Measurements from ENCODE around the gene AAMP.
A peak's percentile ranks its signal among the peaks of the same experiment; 100 is the strongest.
"Not testable (repeated sequence)": the region's sequence is repeated elsewhere in the genome, so short reads cannot be mapped to it uniquely, and the experiment has no call there.

AAMP gene

DNA sequence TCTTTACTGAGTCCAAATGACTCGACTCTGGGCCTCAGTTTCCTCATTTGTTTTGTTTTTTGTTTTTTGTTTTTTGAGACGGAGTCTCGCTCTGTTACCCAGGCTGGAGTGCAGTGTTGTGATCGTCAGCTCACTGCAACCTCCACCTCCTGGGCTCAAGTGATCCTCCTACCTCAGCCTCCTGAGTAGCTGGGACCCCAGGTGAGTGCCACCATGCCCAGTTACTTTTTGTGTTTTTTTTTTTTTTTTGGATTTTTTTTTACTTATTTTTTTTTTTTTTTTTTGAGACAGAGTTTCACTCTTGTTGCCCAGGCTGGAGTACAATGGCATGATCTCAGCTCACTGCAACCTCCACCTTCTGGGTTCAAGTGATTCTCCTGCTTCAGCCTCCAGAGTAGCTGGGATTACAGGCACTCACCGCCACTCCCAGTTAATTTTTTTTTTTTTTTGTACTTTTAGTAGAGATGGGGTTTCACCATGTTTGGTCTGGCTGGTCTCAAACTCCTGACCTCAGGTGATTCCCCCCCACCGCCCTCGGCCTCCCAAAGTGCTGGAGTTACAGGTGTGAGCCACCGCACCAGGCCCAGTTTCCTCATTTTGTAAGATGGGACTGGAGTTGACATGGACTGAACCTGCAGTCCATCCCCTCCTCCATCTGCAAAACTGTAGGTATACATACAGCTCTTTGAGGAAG is 3.4 kb upstream of the AAMP start:
- POLR2A ChIA-PET: interaction anchor here (0.7 to 4.3 kb wide), 3 partner anchors 13 to 181 kb away, joined by 4 to 29 read pairs (median 14); no protein-coding TSS in a partner anchor
- peaks cover 7 to 59% of the 10 kb centered on the region in 2 experiments; a peak in 2 of 3 replicates for H3K36me3 ChIP-seq (ENCODE audit: control insufficient read depth in 2 of 2, insufficient read depth in 1 of 2, low read length in 2 of 2)

GRCh38 chr2:218272531-218273212 is 2.7 kb upstream of the AAMP start:
- H3K36me3 ChIP-seq (ENCODE audit: control insufficient read depth in 2 of 2, insufficient read depth in 1 of 2, low read length in 2 of 2): peaks cover 7 to 55% of the 10 kb centered on the region in 2 experiments; a peak in 2 of 3 replicates
- H3K4me3 ChIP-seq (ENCODE audit: low read depth, low read length): no peak overlapping the region
- CTCF ChIA-PET: interaction anchor here (0.5 to 7.3 kb wide), 31 partner anchors 10 to 882 kb away, joined by 3 to 89 read pairs (median 4); partner anchors contain the start of genes CATIP and TMBIM1
- POLR2A ChIA-PET: interaction anchor here (0.7 to 4.3 kb wide), 4 partner anchors 14 to 182 kb away, joined by 3 to 29 read pairs (median 9); no protein-coding TSS in a partner anchor
- no peak overlapping the region for H3K27ac ChIP-seq (ENCODE audit: extremely low read depth, low read depth, low read length)
- H3K4me1 ChIP-seq (ENCODE audit: control insufficient read depth, insufficient read depth, low read length): peaks cover 3% of the 10 kb centered on the region; the same call in 1 of the 2 replicates
- H3K9me3 ChIP-seq (ENCODE audit: control insufficient read depth, insufficient read depth, low read depth, low read length): no peaks in the 10 kb centered on the region
- TF ChIP-seq, protein P1, sequence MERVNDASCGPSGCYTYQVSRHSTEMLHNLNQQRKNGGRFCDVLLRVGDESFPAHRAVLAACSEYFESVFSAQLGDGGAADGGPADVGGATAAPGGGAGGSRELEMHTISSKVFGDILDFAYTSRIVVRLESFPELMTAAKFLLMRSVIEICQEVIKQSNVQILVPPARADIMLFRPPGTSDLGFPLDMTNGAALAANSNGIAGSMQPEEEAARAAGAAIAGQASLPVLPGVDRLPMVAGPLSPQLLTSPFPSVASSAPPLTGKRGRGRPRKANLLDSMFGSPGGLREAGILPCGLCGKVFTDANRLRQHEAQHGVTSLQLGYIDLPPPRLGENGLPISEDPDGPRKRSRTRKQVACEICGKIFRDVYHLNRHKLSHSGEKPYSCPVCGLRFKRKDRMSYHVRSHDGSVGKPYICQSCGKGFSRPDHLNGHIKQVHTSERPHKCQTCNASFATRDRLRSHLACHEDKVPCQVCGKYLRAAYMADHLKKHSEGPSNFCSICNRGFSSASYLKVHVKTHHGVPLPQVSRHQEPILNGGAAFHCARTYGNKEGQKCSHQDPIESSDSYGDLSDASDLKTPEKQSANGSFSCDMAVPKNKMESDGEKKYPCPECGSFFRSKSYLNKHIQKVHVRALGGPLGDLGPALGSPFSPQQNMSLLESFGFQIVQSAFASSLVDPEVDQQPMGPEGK (tag by site-specific recombination; IDR thresholded peaks at IDR 0.05): peak; percentile 78
- TF ChIP-seq, protein P2, sequence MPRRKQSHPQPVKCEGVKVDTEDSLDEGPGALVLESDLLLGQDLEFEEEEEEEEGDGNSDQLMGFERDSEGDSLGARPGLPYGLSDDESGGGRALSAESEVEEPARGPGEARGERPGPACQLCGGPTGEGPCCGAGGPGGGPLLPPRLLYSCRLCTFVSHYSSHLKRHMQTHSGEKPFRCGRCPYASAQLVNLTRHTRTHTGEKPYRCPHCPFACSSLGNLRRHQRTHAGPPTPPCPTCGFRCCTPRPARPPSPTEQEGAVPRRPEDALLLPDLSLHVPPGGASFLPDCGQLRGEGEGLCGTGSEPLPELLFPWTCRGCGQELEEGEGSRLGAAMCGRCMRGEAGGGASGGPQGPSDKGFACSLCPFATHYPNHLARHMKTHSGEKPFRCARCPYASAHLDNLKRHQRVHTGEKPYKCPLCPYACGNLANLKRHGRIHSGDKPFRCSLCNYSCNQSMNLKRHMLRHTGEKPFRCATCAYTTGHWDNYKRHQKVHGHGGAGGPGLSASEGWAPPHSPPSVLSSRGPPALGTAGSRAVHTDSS (tag by site-specific recombination; IDR thresholded peaks at IDR 0.05): peak; percentile 55
- no peak for TF ChIP-seq ZNF707 (tag by site-specific recombination; IDR thresholded peaks at IDR 0.05)
- TF ChIP-seq, protein P3, sequence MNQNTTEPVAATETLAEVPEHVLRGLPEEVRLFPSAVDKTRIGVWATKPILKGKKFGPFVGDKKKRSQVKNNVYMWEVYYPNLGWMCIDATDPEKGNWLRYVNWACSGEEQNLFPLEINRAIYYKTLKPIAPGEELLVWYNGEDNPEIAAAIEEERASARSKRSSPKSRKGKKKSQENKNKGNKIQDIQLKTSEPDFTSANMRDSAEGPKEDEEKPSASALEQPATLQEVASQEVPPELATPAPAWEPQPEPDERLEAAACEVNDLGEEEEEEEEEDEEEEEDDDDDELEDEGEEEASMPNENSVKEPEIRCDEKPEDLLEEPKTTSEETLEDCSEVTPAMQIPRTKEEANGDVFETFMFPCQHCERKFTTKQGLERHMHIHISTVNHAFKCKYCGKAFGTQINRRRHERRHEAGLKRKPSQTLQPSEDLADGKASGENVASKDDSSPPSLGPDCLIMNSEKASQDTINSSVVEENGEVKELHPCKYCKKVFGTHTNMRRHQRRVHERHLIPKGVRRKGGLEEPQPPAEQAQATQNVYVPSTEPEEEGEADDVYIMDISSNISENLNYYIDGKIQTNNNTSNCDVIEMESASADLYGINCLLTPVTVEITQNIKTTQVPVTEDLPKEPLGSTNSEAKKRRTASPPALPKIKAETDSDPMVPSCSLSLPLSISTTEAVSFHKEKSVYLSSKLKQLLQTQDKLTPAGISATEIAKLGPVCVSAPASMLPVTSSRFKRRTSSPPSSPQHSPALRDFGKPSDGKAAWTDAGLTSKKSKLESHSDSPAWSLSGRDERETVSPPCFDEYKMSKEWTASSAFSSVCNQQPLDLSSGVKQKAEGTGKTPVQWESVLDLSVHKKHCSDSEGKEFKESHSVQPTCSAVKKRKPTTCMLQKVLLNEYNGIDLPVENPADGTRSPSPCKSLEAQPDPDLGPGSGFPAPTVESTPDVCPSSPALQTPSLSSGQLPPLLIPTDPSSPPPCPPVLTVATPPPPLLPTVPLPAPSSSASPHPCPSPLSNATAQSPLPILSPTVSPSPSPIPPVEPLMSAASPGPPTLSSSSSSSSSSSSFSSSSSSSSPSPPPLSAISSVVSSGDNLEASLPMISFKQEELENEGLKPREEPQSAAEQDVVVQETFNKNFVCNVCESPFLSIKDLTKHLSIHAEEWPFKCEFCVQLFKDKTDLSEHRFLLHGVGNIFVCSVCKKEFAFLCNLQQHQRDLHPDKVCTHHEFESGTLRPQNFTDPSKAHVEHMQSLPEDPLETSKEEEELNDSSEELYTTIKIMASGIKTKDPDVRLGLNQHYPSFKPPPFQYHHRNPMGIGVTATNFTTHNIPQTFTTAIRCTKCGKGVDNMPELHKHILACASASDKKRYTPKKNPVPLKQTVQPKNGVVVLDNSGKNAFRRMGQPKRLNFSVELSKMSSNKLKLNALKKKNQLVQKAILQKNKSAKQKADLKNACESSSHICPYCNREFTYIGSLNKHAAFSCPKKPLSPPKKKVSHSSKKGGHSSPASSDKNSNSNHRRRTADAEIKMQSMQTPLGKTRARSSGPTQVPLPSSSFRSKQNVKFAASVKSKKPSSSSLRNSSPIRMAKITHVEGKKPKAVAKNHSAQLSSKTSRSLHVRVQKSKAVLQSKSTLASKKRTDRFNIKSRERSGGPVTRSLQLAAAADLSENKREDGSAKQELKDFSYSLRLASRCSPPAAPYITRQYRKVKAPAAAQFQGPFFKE (tag by site-specific recombination; IDR thresholded peaks at IDR 0.05; ENCODE audit: borderline replicate concordance): no peak
- no peak for TF ChIP-seq ZBTB21 (tag by site-specific recombination; IDR thresholded peaks at IDR 0.05)
- TF ChIP-seq, protein P4, sequence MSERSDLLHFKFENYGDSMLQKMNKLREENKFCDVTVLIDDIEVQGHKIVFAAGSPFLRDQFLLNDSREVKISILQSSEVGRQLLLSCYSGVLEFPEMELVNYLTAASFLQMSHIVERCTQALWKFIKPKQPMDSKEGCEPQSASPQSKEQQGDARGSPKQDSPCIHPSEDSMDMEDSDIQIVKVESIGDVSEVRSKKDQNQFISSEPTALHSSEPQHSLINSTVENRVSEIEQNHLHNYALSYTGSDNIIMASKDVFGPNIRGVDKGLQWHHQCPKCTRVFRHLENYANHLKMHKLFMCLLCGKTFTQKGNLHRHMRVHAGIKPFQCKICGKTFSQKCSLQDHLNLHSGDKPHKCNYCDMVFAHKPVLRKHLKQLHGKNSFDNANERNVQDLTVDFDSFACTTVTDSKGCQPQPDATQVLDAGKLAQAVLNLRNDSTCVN (tag by site-specific recombination; optimal IDR thresholded peaks at IDR 0.05): no peak
- TF ChIP-seq, protein P5, sequence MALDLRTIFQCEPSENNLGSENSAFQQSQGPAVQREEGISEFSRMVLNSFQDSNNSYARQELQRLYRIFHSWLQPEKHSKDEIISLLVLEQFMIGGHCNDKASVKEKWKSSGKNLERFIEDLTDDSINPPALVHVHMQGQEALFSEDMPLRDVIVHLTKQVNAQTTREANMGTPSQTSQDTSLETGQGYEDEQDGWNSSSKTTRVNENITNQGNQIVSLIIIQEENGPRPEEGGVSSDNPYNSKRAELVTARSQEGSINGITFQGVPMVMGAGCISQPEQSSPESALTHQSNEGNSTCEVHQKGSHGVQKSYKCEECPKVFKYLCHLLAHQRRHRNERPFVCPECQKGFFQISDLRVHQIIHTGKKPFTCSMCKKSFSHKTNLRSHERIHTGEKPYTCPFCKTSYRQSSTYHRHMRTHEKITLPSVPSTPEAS (tag by site-specific recombination; IDR thresholded peaks at IDR 0.05): no peak
- TF ChIP-seq MZF1 (tag by site-specific recombination; IDR thresholded peaks at IDR 0.05; ENCODE audit: borderline replicate concordance): no peak
- peak; percentile 82 for TF ChIP-seq KLF9 (tag by site-specific recombination; IDR thresholded peaks at IDR 0.05; ENCODE audit: low read depth)
- 0 out of 2 replicates have a peak, but pooled peaks have one; percentile 28 for TF ChIP-seq ZBTB8A (tag by site-specific recombination; IDR thresholded peaks at IDR 0.05)
- no peak for TF ChIP-seq ZNF645 (tag by site-specific recombination; IDR thresholded peaks at IDR 0.05)
- no peak for TF ChIP-seq SETDB1 (IDR thresholded peaks at IDR 0.05; ENCODE audit: insufficient read length, low read length)
- peak; percentile 64; the same call in 1 of the 2 replicates for TF ChIP-seq ZBTB48 (tag by site-specific recombination; IDR thresholded peaks at IDR 0.05)
- TF ChIP-seq ZNF248 (tag by site-specific recombination; IDR thresholded peaks at IDR 0.05): no peak
- no peak for TF ChIP-seq ZNF529 (tag by site-specific recombination; IDR thresholded peaks at IDR 0.05; ENCODE audit: insufficient replicate concordance)

More for the DNA sequence above, 3.4 kb upstream of the AAMP start:
- not testable (repeated sequence) for H3K9me3 ChIP-seq (ENCODE audit: control insufficient read depth, insufficient read depth, low read depth, low read length); H3K4me1 ChIP-seq (ENCODE audit: control insufficient read depth, insufficient read depth, low read length); H3K4me3 ChIP-seq (ENCODE audit: low read depth, low read length); H3K27ac ChIP-seq (ENCODE audit: extremely low read depth, low read depth, low read length)
- TF ChIP-seq, protein P6, sequence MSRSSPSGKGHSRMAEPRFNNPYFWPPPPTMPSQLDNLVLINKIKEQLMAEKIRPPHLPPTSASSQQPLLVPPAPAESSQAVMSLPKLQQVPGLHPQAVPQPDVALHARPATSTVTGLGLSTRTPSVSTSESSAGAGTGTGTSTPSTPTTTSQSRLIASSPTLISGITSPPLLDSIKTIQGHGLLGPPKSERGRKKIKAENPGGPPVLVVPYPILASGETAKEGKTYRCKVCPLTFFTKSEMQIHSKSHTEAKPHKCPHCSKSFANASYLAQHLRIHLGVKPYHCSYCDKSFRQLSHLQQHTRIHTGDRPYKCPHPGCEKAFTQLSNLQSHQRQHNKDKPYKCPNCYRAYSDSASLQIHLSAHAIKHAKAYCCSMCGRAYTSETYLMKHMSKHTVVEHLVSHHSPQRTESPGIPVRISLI (tag by site-specific recombination; IDR thresholded peaks at IDR 0.05): peak; percentile 94
- CTCF ChIA-PET: interaction anchor here (0.5 to 7.3 kb wide), 20 partner anchors 9 to 881 kb away, joined by 3 to 89 read pairs (median 4); partner anchors contain the start of genes CATIP and TMBIM1

Data from HEK293 (cell line).